LNCAP (cell line): Measurements from ENCODE around the gene COL4A6.

Experiments
- CTCF ChIP-seq: fragments of 450-650 bp; IDR thresholded peaks from 2 replicates; pipeline ENCODE4 v1.5.1; 2017; ENCODE audit warnings: mild to moderate bottlenecking

Gene COL4A6

GRCh38 chrX:108397627-108398391 lies 40.4 kb downstream of the COL4A6 start:
- TF ChIP-seq CTCF, result no peak

- no peak for TF ChIP-seq CTCF
These were observed 41.2 kb downstream of the COL4A6 start for GRCh38 chrX:108396986-108397385.

- no peak for TF ChIP-seq CTCF
These were observed 41.9 kb downstream of the COL4A6 start for GRCh38 chrX:108396188-108396891.

- TF ChIP-seq CTCF, result no peak
These were observed 53.4 kb downstream of the COL4A6 start for GRCh38 chrX:108384783-108385182.

GRCh38 chrX:108380222-108380621 lies 58.0 kb downstream of the COL4A6 start:
- no peak for TF ChIP-seq CTCF

- no peak for TF ChIP-seq CTCF
These were observed 71.4 kb downstream of the COL4A6 start for GRCh38 chrX:108366644-108367406.

GRCh38 chrX:108362026-108362425 lies 76.2 kb downstream of the COL4A6 start:
- TF ChIP-seq CTCF, result no peak
